ENCODE results near the gene CD2AP.

DNA sequence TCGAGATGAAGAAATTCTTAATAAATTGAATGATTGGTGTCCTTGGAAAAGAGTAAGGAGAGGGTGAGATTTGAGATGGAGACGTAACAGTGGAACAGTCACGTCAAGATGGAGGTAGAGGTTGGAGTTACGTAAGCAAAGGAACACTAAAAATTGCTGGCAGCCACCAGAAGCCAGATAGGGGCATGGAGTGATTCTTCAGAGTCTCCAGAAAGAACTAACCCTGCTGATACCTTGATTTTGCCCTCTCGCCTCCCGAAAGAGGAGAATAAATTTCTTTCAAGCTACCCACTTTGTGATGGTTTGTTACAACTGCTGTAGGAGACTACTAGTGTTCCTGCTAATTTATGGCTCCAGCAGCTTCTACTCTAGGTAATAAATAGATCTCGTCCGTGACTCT, 17.6 kb downstream of the CD2AP start:
- TF ChIP-seq, protein P1, sequence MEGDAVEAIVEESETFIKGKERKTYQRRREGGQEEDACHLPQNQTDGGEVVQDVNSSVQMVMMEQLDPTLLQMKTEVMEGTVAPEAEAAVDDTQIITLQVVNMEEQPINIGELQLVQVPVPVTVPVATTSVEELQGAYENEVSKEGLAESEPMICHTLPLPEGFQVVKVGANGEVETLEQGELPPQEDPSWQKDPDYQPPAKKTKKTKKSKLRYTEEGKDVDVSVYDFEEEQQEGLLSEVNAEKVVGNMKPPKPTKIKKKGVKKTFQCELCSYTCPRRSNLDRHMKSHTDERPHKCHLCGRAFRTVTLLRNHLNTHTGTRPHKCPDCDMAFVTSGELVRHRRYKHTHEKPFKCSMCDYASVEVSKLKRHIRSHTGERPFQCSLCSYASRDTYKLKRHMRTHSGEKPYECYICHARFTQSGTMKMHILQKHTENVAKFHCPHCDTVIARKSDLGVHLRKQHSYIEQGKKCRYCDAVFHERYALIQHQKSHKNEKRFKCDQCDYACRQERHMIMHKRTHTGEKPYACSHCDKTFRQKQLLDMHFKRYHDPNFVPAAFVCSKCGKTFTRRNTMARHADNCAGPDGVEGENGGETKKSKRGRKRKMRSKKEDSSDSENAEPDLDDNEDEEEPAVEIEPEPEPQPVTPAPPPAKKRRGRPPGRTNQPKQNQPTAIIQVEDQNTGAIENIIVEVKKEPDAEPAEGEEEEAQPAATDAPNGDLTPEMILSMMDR (IDR thresholded peaks at IDR 0.05; ENCODE audit: poor library complexity): no peak
- TF ChIP-seq EZH2 (IDR thresholded peaks at IDR 0.05; ENCODE audit: borderline replicate concordance): no peak
